H1 (cell line): ENCODE data around the gene NUBPL. TPM values are rescaled to one million over a fixed set of nuclear protein-coding genes. Genes with fewer than 3 reads are reported as not detected.

Experiments used
- CTCF ChIA-PET: fragments of 300-600 bp; sonication (Branson Sonifier 250); formaldehyde crosslinking; loops from one replicate; lab custom pipeline; 2021; ENCODE audit not compliant: partially characterized antibody; lab: Charles Lee
- POLR2A ChIA-PET: fragments of 300-600 bp; sonication (Branson Sonifier 250); formaldehyde crosslinking; loops from one replicate; lab custom pipeline; 2021; ENCODE audit warnings: inconsistent platforms; ENCODE audit not compliant: partially characterized antibody; lab: Charles Lee
- DNase-seq, 2 experiments: peaks; one replicate each; pipeline versions ENCODE4 v3.0.0 to v3.0.0-alpha.2; 2010 to 2022; ENCODE audit warnings: low spot score in 2 of 2, low read depth in 1 of 2, mixed read lengths in 1 of 2
- FAIRE-seq: peaks from 2 replicates; lab custom pipeline; 2011; peaks lifted over from hg19 to GRCh38; lab: Jason Lieb, UNC
- H2AFZ ChIP-seq: 2 replicates; pipeline ENCODE4 v1.8.1; 2012; ENCODE audit warnings: low read length, inconsistent platforms
- H2AK5ac ChIP-seq: 2 replicates; pipeline ENCODE4 v1.6.1; 2013; ENCODE audit warnings: low read depth, low read length
- H2BK120ac ChIP-seq: replicated peaks from 2 replicates; pipeline ENCODE3; 2013; ENCODE audit warnings: low read depth, low read length, inconsistent platforms
- H2BK12ac ChIP-seq: 2 replicates; pipeline ENCODE4 v1.6.1; 2013; ENCODE audit warnings: low read depth, low read length
- H2BK15ac ChIP-seq: 2 replicates; pipeline ENCODE4 v1.6.1; 2013; ENCODE audit warnings: low read length
- H2BK20ac ChIP-seq: 2 replicates; pipeline ENCODE4 v1.6.1; 2013; ENCODE audit warnings: low read length
- H2BK5ac ChIP-seq: 2 replicates; pipeline ENCODE4 v1.6.1; 2013; ENCODE audit warnings: low read depth, low read length
- H3K14ac ChIP-seq: 2 replicates; pipeline ENCODE4 v1.6.1; 2013; ENCODE audit warnings: inconsistent platforms; ENCODE audit not compliant: insufficient read length
- H3K18ac ChIP-seq: 2 replicates; pipeline ENCODE4 v1.6.1; 2013; ENCODE audit warnings: low read length; ENCODE audit errors: extremely low read depth
- H3K23ac ChIP-seq: 2 replicates; pipeline ENCODE4 v1.6.1; 2013; ENCODE audit warnings: inconsistent platforms; ENCODE audit not compliant: insufficient read length
- H3K23me2 ChIP-seq: 2 replicates; pipeline ENCODE4 v1.6.1; 2013; ENCODE audit warnings: low read depth, low read length
- H3K27ac ChIP-seq: 2 replicates; pipeline ENCODE4 v1.6.1; 2011; ENCODE audit warnings: low read depth, low read length, inconsistent platforms
- H3K27me3 ChIP-seq, 4 experiments: replicated peaks in 1 of 4; 1 replicate in 1 of 4; 2 replicates in 3 of 4; pipeline versions ENCODE4 v1.6.1 to v1.8.1; 2011 to 2013; ENCODE audit warnings: low read length in 3 of 4, mild to moderate bottlenecking in 3 of 4, inconsistent platforms in 2 of 4, mixed read lengths in 2 of 4, moderate library complexity in 1 of 4; ENCODE audit not compliant: control insufficient read depth in 3 of 4, insufficient read depth in 3 of 4; ENCODE audit errors: extremely low read depth in 1 of 4
- H3K36me3 ChIP-seq, 4 experiments: 2 replicates each; pipeline versions ENCODE4 v1.6.1 to v1.8.1; 2011 to 2013; ENCODE audit warnings: mild to moderate bottlenecking in 4 of 4, low read length in 3 of 4, moderate library complexity in 2 of 4, control low read depth in 1 of 4, inconsistent platforms in 1 of 4; ENCODE audit not compliant: insufficient read depth in 4 of 4, control insufficient read depth in 2 of 4
- H3K4ac ChIP-seq: replicated peaks from 2 replicates; pipeline ENCODE3; 2013; ENCODE audit warnings: low read length, low read depth, mixed read lengths, inconsistent platforms; ENCODE audit not compliant: insufficient read length
- H3K4me1 ChIP-seq, 4 experiments: replicated peaks in 1 of 4; 1 replicate in 1 of 4; 2 replicates in 3 of 4; pipeline versions ENCODE4 v1.6.1 to v1.8.1; 2011 to 2013; ENCODE audit warnings: low read length in 3 of 4, inconsistent platforms in 2 of 4, mixed read lengths in 1 of 4; ENCODE audit not compliant: insufficient read depth in 4 of 4, control insufficient read depth in 3 of 4
- H3K4me2 ChIP-seq, 2 experiments: 2 replicates each; pipeline versions ENCODE4 v1.6.1 to v1.8.1; 2011 to 2013; ENCODE audit warnings: low read depth in 2 of 2, low read length in 2 of 2, control low read depth in 1 of 2, inconsistent platforms in 1 of 2, mild to moderate bottlenecking in 1 of 2; ENCODE audit not compliant: insufficient read depth in 1 of 2
- H3K4me3 ChIP-seq, 4 experiments: fragments of 200-600, 300-600 bp in 1 of 4; sonication (generic), shearing (Covaris generic), sonication (Bioruptor Twin) in 1 of 4; 2 replicates each; pipeline versions ENCODE4 v1.5.1 to v1.8.1; 2011 to 2016; ENCODE audit warnings: low read length in 4 of 4, low read depth in 3 of 4, control low read depth in 2 of 4, inconsistent platforms in 2 of 4, mild to moderate bottlenecking in 2 of 4, mixed read lengths in 1 of 4, moderate library complexity in 1 of 4; ENCODE audit not compliant: insufficient read depth in 2 of 4; ENCODE audit errors: extremely low read depth in 1 of 4
- H3K56ac ChIP-seq: replicated peaks from 2 replicates; pipeline ENCODE3; 2013; ENCODE audit warnings: low read depth, mild to moderate bottlenecking, mixed read lengths, low read length, inconsistent platforms; ENCODE audit not compliant: insufficient read length
- H3K79me1 ChIP-seq: 2 replicates; pipeline ENCODE4 v1.6.1; 2013; ENCODE audit warnings: low read depth, low read length, control low read depth
- H3K79me2 ChIP-seq, 2 experiments: 2 replicates each; pipeline versions ENCODE4 v1.6.1 to v1.8.1; 2012 to 2013; ENCODE audit warnings: low read length in 2 of 2, mild to moderate bottlenecking in 2 of 2, inconsistent platforms in 1 of 2; ENCODE audit not compliant: insufficient read depth in 2 of 2, control insufficient read depth in 1 of 2
- H3K9ac ChIP-seq, 4 experiments: replicated peaks in 1 of 4; 1 replicate in 1 of 4; 2 replicates in 3 of 4; pipeline versions ENCODE4 v1.6.1 to v1.8.1; 2011 to 2013; ENCODE audit warnings: low read depth in 3 of 4, low read length in 3 of 4, control low read depth in 2 of 4, mild to moderate bottlenecking in 2 of 4, moderate library complexity in 2 of 4, inconsistent platforms in 1 of 4; ENCODE audit errors: extremely low read depth in 1 of 4
- H3K9me3 ChIP-seq, 2 experiments: 2 replicates each; pipeline versions ENCODE4 v1.6.1 to v1.8.1; 2012 to 2013; ENCODE audit warnings: mild to moderate bottlenecking in 2 of 2, moderate library complexity in 2 of 2, control low read depth in 1 of 2, inconsistent platforms in 1 of 2, low read depth in 1 of 2, low read length in 1 of 2, mixed read lengths in 1 of 2; ENCODE audit not compliant: insufficient read depth in 2 of 2
- H4K20me1 ChIP-seq, 2 experiments: replicated peaks in 1 of 2; 2 replicates each; pipeline versions ENCODE3 to v1.8.1; 2011 to 2013; ENCODE audit warnings: inconsistent platforms in 2 of 2, low read length in 2 of 2, mild to moderate bottlenecking in 1 of 2; ENCODE audit not compliant: insufficient read depth in 2 of 2, control insufficient read depth in 1 of 2
- H4K5ac ChIP-seq: 2 replicates; pipeline ENCODE4 v1.6.1; 2013; ENCODE audit warnings: low read length, low read depth, mixed read lengths, inconsistent platforms; ENCODE audit not compliant: insufficient read length
- H4K8ac ChIP-seq: 2 replicates; pipeline ENCODE4 v1.8.0; 2013; ENCODE audit warnings: mild to moderate bottlenecking, moderate library complexity, low read length, inconsistent platforms; ENCODE audit not compliant: insufficient read depth; ENCODE audit errors: extremely low read depth
- H4K91ac ChIP-seq: replicated peaks from 2 replicates; pipeline ENCODE3; 2013; ENCODE audit warnings: low read length, mixed read lengths, inconsistent platforms; ENCODE audit not compliant: insufficient read length
- ATF3 ChIP-seq: IDR thresholded peaks from 2 replicates; pipeline ENCODE4 v1.6.1; 2011; ENCODE audit warnings: low read depth, mild to moderate bottlenecking, low read length; ENCODE audit not compliant: insufficient read depth
- CBX5 ChIP-seq: fragments of 300-800, 300-1000 bp; sonication (generic); IDR thresholded peaks from 2 replicates; pipeline ENCODE4 v1.7.1; 2016; ENCODE audit warnings: antibody characterized with exemption, low read length, low read depth
- CREB1 ChIP-seq: IDR thresholded peaks from 2 replicates; pipeline ENCODE4 v1.6.1; 2012; ENCODE audit warnings: inconsistent platforms
- EZH2 ChIP-seq: fragments of 200-600 bp; sonication (generic); IDR thresholded peaks from 2 replicates; pipeline ENCODE4 v1.7.1; 2012; ENCODE audit warnings: low read depth, mild to moderate bottlenecking, moderate library complexity, low read length, inconsistent platforms; ENCODE audit not compliant: severe bottlenecking
- RBBP5 ChIP-seq: IDR thresholded peaks from 2 replicates; pipeline ENCODE4 v1.7.1; 2012; ENCODE audit warnings: low read depth, mild to moderate bottlenecking, inconsistent platforms, low read length, moderate library complexity, borderline replicate concordance
- SIRT6 ChIP-seq: IDR thresholded peaks from one replicate; pipeline ENCODE4 v1.7.1; 2012; ENCODE audit warnings: low read length, inconsistent platforms
- TAF7 ChIP-seq: optimal IDR thresholded peaks from 2 replicates; pipeline ENCODE3; 2011; ENCODE audit warnings: low read depth, mild to moderate bottlenecking, inconsistent platforms, low read length, moderate library complexity, borderline replicate concordance
- WGBS, 2 experiments: shearing (Covaris generic) in 1 of 2; methylation state at CpG; one replicate each; pipeline versions ENCODE4 v1.1.6 to v1.1.7; 2013 to 2015; ENCODE audit warnings: low lambda C conversion rate in 2 of 2, mixed read lengths in 2 of 2, inconsistent platforms in 1 of 2, low coverage in 1 of 2, missing lambda C conversion rate in 1 of 2; ENCODE audit not compliant: insufficient replicate concordance in 2 of 2, insufficient coverage in 1 of 2, insufficient read length in 1 of 2; ENCODE audit errors: extremely low coverage in 1 of 2, missing lambda C conversion rate in 1 of 2; 5-methylcytosine and 5-hydroxymethylcytosine counted together
- polyA plus RNA-seq, 7 experiments: library from polyadenylated mRNA; depleted of rRNA in 3 of 7; stranded (reverse) in 5 of 7; unstranded in 2 of 7; fragments of >200 nt in 5 of 7; fragments of 200-250 nt in 2 of 7; gene quantifications; 1 replicate in 5 of 7; 2 replicates in 1 of 7; 4 replicates in 1 of 7; pipeline versions ENCODE4 v1.2.1 to v1.2.3, GENCODE V29; 2011 to 2013; ENCODE audit warnings: missing spikeins in 2 of 7, mixed read lengths in 2 of 7
- total RNA-seq: library from RNA; stranded (reverse); fragmentation: NEBNext Ultra II Directional; extraction: Animal tissue kit (Norgen Biotek cat#: 25700); gene quantifications from 2 replicates; pipeline ENCODE4 v1.2.1, GENCODE V29; 2021

Gene NUBPL
- total and polyA plus RNA-seq, 2 of the 8 experiments (the other 6 are each of a cell fraction or from before 2014, with no cell fraction given): 1.6 to 6.8 TPM

GRCh38 chr14:31682768-31683167 lies 121.6 kb downstream of the NUBPL start:
- CTCF ChIA-PET: interaction anchor here (0.6 kb wide), 1 partner anchor 86 kb away, joined by 3 read pairs; no protein-coding TSS in a partner anchor
- Histone ChIP-seq H3K27me3 (no peaks in the 10 kb centered on the region), H2AK5ac (no peak overlapping the region), H3K14ac (no peak overlapping the region), H2BK120ac (no peak overlapping the region), H3K4me2 (no peak overlapping the region), H4K91ac (no peak overlapping the region), H3K9ac (no peak overlapping the region), H3K79me1 (no peaks in the 10 kb centered on the region), H4K5ac (no peak overlapping the region), H3K4me1 (no peaks in the 10 kb centered on the region), H2BK12ac (no peak overlapping the region), H3K79me2 (no peaks in the 10 kb centered on the region), H2BK20ac (no peak overlapping the region), H3K18ac (no peak overlapping the region), H3K9me3 (peaks cover 9 to 16% of the 10 kb centered on the region in 2 experiments; a peak in 3 of 4 replicates), H3K27ac (no peak overlapping the region), H3K36me3 (no peaks in the 10 kb centered on the region), H3K4me3 (no peak overlapping the region), H2BK5ac (no peak overlapping the region), H3K23ac (no peak overlapping the region), H2AFZ (no peak overlapping the region), H4K20me1 (no peaks in the 10 kb centered on the region), H3K56ac (no peak overlapping the region), H3K23me2 (no peaks in the 10 kb centered on the region), H4K8ac (no peak overlapping the region), H3K4ac (no peak overlapping the region), H2BK15ac (no peak overlapping the region)
- FAIRE-seq: no peak
- WGBS, 2 experiments: 83% methylated on average over 1 of the region's 2 CpGs; no CpG with 5 or more reads in 1 of the 2 experiments
- TF ChIP-seq CREB1 (no peak), TAF7 (no peak), SIRT6 (no peak), ATF3 (no peak), EZH2 (no peak), RBBP5 (no peak), CBX5 (no peak)
- POLR2A ChIA-PET: no interaction called here
- DNase-seq: no peak
